ENCODE results near the gene CLEC3B.
"Not testable (repeated sequence)": the region's sequence is repeated elsewhere in the genome, so short reads cannot be mapped to it uniquely, and the experiment has no call there.

CLEC3B gene, protein sequence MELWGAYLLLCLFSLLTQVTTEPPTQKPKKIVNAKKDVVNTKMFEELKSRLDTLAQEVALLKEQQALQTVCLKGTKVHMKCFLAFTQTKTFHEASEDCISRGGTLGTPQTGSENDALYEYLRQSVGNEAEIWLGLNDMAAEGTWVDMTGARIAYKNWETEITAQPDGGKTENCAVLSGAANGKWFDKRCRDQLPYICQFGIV

DNA sequence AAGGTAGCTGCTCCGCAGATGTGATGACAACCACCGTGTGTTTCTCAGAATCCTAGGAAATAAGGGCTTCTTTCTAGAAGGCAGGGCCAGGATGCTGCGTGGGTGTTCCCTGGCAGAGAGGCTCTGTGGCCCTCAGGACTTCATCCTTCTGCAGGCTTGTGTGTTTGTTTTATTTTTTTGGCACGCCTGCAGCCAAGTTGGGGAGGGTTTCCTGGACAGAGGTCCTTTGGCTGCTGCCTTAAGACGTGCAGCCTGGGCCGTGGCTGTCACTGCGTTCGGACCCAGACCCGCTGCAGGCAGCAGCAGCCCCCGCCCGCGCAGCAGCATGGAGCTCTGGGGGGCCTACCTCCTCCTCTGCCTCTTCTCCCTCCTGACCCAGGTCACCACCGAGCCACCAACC lies at the start of gene CLEC3B:
CLEC3B (plus strand) TSS at position 266 of the 400 bp plus-strand sequence; CDS start at position 326, 60 bp downstream.
- no peak for DNase-seq (ENCODE audit: low spot score)

DNA sequence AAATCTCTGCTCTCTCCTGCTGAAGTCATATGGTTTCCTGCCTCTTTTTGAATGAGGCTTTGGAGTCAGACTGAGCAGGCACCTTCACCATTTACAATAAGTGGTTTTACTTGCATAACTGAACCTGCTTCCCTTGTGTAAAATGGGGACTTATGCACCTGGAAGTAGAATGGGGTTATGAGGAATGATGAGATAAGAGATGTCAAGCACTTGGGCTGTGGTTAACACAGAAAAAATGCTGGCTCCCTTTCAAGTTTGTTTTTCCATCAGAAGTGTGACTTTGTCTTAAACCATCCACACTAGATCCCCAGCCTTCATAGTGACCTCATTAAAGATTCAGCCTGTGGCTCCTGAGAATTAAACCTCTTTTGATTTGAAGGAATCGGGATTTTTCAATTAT lies 44.9 kb upstream of the CLEC3B start:
- no peak for DNase-seq (ENCODE audit: low spot score)

DNA sequence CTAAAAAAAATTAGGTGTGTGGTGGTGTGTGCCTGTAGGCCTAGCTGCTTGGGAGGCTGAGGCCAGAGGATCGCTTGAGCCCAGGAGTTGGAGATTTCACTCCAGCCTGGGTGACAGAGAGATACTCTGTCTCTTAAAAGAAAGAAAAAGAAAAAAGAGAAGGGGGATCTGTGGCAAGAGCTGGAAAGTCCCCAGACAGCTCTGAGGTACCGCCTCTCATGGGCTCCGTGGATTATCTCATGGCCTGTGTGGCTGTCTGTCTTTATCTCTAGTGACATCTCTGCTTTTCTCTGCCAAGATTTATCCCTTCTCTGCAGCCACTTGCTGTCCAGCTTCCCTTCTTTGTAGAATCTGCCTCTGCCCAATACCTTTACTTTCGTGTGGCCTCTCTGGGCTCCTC lies 44.4 kb upstream of the CLEC3B start:
- no peak for DNase-seq (ENCODE audit: low spot score)

DNA sequence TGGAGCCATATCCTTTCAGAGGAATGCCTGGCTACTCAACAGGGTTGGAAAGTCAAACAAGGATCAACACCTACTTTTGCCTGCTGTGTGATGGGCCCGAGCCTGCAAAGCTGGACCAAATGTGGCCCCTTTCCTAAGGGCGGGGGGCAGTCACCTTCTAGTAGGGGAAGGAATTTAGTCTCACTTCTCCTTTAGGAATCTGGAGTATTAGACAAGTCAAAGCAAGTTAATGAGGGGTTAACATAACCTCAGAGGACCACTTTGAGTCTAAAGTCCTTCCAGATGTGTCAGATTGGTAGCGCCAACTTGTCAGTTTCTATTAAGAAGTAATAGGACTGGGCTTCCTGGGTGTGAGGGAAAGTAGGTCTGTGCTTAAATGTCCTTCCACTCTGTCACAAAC lies 43.3 kb upstream of the CLEC3B start:
- DNase-seq (ENCODE audit: low spot score) = no peak

DNA sequence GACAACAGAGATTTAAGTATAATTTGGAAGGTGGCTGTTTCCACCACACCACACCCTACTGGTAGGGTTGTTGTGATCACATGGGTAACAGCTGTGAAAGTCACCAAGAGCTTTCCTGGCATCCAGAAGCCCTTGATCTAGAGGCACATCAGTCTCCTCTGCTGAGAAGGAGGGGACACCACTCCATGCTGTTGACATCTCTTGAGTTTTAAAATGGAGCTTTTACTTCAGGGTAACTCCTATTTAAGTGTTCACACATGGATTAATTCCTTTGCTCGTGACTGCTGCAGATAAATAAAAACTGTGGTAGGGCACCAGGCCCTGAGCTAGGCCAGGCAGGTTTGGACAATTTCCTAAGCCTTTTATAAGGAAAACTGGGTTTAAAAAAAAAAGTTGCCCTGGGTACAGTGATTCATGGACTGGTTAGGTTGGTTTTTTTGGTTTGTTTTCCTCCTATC lies 42.6 kb upstream of the CLEC3B start:
- no peak for DNase-seq (ENCODE audit: low spot score)

DNA sequence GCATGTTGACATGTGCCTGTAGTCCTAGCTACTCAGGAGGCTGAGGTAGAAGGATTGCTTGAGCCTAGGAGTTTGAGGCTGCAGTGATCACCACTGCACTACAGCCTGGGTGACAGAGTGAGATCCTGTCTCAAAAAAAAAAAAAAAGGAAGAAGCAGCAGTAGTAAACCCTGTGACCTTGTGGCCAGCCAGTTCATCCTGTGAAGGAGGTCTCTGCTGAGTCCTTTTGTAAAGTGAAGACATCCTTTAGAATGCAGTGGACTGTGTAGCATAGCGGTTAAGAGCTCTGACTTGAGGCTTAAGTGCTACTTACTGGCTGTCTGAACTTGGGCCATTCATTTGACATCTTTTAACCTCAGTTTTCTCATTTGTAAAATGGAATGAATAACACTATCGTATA lies 41.8 kb upstream of the CLEC3B start:
- DNase-seq (ENCODE audit: low spot score) = no peak

DNA sequence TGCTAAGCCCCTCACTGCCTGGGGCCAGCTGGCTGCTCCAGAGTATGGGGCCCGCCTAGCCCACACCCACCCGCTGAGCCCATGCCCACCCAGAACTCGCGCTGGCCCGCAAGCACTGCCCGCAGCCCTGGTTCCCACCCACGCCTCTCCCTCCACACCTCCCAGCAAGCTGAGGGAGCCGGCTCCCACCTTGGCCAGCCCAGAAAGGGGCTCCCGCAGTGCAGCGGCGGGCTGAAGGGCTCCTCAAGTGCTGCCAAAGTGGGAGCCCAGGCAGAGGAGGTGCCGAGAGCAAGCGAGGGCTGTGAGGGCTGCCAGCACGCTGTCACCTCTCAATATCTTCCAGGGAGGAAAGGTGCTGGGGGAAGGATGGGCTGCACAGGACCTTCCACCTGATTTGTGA lies 39.8 kb upstream of the CLEC3B start:
- DNase-seq (ENCODE audit: low spot score) = not testable (repeated sequence)

DNA sequence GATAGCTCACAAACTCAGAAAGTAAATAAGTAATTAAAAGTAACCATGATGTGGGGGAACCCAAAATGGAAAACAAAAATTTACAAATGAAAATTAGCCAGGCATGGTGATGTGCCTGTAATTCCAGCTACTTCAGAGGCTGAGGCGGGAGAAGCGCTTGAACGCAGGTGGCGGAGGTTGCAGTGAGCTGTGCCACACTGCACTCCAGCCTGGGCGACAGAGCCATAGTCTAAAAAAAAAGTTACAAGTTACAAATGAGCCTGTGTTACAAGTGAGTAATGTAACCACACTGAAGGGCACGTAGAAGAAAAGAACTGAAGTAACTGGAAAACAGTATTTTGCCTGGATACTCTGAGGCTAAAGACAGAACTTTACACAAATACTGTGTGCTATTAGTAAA lies 38.8 kb upstream of the CLEC3B start:
- DNase-seq (ENCODE audit: low spot score) = no peak

DNA sequence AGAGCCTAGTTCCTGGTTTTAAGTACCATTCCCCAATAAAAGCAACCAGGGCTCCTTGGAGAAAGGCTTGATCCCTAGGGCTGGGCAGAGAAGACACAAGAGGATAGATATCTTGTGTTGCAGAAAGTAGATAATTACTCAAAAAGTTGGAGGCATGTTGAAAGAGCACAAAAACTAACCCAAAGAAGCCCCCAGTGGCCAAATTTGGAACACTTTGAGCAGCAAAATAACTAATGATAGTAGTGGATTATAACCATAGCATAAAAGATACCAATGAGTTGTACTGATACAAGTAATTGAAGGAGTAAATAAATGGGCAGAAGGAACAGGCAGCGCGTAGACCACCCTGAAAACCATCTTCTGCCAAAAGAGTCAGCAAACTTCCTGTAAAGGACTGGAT lies 38.0 kb upstream of the CLEC3B start:
- no peak for DNase-seq (ENCODE audit: low spot score)

DNA sequence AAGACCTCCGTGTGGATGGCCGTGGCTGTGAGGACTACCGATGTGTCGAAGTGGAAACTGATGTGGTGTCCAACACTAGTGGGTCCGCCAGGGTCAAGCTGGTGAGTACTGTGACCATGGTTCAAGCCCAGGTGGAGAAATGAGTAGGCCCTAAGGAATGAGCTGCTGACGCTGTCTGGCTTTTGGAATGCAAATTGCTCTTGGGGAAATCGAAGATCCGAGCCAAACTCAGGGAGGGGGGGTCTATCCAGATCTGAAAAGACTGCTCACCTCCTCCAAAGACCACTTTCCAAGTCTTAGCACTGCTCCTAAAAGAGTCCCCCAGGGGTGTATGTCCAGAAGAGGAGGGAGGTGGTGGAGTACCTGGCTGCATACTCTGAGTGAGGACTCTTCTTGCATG lies 37.0 kb upstream of the CLEC3B start:
- no peak for DNase-seq (ENCODE audit: low spot score)

DNA sequence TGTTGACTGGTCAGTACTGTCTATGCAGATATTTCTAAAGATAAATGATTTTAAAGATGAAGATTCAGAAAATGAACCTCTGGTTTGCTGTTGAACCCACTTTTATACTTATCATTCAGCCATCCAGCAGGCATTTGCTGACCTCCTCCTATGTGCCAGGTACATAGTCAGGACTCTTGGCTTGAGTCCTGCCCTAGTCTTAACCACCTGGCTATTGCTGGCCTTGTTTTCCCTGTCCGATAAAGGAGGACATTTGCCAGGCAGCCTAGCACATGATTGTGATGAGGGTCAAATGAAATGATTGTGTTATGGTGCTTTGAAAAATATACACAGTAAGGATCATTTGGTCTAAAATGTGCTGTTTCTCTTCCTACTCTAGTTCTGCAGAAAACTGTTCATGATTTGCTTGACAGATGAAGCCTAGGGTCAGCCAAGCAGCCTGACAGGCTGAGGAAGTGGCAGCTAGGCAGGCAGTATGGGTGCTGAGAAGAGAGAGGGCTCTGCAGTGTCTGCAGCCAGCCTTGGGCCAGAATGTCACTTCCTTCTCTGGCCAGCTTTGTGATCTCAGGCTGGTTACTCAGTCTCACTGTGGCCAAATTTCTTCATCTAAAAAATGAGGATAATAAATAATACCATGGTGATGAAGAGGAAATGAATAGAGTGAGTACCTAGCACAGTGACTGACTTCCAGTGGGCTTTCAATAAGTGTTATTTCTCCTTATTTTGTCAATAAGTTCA lies 36.3 kb upstream of the CLEC3B start:
- DNase-seq (ENCODE audit: low spot score) = no peak

DNA sequence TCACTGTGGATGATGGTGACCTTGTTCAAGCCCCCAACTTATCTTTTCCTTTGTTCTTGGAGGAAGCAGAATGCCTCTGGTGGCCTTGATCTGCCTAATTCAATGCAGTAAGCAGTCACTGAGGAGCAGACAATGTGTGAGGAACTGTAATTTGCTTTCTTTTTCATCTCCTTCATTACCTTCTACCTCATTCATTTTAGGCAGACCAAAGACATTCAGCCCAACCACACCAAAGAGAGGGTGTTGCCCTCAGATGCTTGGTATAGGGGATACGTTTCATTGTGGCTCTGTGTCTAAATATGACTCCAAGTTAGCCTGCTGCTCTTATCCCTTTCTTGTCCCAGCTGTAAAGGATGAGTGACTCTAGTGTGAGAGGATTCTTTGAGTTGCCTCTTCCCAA lies 34.8 kb upstream of the CLEC3B start:
- DNase-seq (ENCODE audit: low spot score) = peak; percentile 15

DNA sequence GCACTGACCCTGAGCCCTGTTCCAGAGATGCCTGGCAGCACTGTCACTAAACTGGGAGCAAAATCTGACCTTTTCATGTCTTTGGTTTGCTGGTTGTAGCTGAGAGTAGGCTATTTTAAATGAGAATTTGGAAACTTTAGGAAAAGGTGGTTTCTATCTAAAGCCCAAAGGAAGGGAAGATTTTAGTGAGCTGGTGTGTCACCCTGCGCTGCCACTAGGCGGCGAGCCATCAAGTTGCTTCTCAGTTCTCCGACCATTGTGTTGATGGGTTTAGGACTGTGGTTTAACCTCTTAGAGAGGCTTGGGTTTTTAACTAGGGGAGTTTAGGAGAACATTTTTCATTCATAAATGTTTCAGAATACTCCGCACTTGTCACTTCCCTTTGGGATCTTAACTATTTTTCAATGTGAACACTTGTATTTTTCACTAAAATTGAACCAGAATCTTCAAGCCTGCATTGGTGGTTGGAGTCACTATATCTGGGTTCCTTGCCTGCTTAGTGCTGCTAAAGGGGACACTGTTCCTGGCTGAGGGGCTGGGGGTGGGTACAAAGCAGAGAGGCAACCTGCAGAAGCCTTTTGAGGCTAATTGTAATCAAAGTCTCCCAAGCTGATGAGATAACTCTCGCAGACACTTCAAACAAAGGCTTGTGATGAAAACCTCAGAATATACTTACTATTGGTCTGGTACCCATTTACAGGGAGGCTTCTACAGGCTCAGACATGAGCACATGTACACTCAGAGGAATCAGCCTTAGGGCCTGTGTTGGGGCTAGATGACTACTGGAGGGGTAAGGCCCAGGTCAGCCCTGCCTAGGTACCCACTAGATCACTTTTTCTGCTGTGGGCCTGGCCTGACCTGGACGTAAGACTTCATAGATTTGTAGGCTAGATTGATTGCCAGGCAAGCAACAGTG lies 33.3 kb upstream of the CLEC3B start:
- DNase-seq (ENCODE audit: low spot score) = no peak

DNA sequence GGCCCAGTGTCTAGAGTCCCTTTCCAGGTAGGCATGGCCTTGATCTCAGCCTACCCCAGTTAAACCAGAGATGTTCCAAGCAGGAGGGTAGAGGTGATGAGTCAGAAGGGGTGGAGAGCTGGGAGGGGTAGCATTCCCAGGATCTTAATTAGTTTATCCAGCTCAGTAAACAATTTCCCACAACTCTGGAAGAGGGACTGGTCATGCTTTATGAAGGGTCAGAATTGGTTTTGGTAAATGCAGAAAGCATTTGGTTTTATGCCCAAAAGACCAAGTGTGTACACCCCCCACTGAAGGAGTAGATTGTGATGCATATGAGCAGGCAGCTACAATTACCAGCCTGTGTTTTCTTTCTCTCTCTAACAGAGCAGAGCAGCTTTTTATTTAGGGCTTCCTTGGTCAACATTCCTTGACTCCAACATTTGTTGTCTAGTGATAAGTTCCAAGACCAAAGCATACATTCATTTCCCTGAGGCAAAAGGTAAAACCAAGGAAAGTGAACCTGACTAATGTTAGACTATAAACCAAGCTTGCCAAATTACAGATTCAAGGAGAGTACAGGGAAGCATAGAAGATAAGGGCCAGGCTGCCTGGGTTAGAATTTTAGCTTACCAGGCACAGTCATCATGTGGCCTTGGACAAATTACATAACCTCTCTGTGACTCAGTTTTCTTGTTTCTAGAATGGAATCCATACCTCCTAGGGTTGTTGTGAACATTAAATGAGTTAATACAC lies 32.5 kb upstream of the CLEC3B start:
- peak; percentile 58 for DNase-seq (ENCODE audit: low spot score)

DNA sequence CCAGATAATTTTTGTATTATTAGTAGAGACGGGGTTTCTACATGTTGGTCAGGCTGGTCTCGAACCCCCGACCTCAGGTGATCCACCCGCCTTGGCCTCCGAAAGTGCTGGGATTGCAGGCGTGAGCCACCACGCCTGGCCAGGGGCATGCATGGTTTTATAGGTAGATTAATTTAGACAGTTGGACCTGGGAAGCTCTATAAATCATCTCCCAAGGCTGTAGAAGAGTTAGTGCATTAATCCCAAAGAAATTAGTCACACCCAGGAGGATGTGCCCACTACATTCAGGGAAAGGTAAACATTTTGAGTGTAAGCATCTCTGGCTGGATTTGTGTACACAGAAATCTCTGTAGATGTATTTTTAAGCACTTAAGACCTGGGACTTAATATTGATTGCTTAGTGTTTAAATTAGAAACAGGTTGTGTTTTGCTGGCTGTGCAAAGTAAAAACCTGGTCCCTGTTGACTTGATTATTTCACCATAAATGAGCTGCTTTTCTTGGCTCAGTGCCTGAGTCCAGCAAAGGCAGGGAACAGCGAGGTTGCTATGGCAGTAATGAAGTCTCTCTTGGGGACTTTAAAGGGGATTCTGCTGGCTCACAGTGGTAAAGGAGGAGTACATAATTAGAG lies 30.8 kb upstream of the CLEC3B start:
- no peak for DNase-seq (ENCODE audit: low spot score)

DNA sequence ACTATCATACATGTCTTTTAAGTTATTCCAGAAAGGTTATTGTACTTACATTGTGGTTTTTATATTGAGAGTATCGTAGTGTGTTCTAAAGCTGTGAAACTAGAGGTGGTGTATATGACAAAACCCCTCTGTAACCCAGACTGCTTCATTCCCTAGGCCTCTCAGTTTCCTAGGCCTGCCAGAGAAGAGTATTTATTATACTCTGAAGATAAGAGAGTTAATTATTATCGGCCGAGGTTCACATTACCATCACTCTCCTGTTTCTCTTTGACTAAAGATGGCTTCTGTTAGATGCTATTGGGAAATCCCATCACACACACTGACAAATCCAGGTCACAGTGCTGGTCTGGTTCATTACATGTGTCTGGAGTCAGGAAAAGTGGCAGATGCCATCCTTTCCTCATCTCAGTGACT lies 29.5 kb upstream of the CLEC3B start:
- no peak for DNase-seq (ENCODE audit: low spot score)

DNA sequence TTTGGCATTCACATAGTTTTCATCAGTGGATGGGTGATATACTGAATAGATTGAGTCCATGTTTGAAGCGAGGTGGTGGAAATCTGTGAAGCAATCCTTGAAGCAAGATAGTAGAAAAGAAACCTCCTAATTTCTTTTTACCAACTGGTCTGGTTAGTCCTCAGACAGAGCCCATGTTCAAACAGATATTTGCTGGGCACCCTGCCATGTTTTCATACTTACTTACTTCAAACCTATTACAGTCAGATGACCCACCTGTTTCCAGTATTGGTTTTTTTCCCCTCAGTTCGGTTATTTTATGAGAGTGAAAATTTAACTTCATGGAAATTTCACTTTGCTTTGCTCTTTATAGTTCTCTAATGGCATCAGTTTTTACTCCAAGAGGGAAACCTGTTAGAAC lies 26.3 kb upstream of the CLEC3B start:
- DNase-seq (ENCODE audit: low spot score) = no peak

DNA sequence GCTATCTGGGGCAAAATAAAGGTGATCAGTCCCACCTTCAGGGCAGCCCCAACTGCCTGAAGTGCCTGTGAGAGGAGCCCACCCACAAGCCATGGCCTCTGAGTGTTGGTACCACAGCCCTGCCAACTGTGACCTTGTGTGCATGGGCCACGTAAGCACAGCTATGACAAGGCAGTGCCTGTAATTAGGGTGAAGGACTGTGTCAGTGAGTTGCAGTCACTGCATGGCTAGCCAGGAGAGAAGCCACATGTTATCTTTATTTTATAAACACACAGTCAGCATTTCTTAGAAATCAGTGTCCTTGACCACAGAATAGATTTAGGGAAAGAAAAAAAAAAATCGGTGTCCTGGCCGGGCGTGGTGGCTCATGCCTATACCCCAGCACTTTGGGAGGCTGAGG lies 25.3 kb upstream of the CLEC3B start:
- no peak for DNase-seq (ENCODE audit: low spot score)

DNA sequence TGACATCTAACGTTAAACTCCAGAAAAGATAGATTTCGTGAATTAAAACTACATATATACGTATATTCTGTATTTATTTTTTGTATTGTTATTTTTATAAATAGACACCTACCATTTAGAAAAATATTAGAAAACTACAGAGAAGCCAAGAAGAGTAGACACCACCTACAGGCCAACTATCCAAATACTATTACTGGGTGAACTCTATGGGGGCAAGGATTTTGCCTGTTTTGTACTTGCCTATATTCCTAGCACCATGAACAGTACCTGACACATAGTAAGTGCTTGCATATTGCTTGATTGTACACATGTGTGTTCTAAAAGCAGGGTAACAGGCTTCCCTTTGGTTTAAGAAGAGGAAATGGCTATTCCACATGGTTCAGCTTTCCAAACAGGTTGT lies 24.4 kb upstream of the CLEC3B start:
- no peak for DNase-seq (ENCODE audit: low spot score)

DNA sequence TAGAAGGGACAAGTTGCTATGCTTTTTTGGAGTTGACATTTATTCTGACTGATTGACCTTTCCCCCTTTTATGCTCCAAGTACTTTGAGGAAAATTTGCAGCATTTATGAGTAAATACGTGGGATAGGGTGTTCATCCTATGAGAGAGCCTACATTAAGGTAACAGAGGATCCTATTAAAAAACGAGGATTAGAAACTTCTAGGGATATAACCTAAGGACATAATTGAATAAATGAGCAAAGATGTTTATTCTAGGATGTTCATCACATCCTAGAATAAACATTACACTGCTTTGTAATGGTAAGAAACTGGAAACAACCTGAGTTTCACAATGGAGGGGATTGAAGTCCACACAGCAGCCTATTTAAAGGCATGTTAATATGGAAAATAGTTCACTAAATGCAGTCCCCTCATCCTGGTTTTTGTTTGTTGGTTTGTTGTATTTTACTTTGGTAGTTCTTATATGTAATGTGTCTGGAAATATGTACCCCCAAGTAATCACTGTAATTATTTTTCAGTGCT lies 23.9 kb upstream of the CLEC3B start:
- no peak for DNase-seq (ENCODE audit: low spot score)

DNA sequence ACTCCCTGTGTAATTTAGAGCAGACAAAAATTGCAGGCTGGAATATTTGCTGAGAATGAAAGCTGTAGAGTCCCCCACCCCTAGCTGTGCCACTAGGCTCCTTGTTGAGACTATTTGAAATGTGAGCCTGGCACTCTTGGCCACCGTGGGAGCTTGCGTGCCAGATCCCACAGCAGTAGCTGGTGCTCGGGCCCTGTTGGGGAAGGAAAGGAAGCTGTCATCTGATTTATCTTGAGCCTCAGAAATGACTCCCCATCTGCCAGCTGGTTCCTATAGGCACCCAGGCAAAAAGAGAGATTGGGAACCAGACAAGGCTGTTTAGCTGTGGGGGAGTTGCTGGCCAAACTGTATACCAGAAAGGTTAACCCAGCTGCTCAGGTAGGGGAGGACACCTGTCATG lies 23.4 kb upstream of the CLEC3B start:
- no peak for DNase-seq (ENCODE audit: low spot score)

Data from SW480 (cell line).